HepG2 (cell line): ENCODE data around the gene ETS2. TPM values are rescaled to one million over a fixed set of nuclear protein-coding genes. Genes with fewer than 3 reads are reported as not detected.
A peak's percentile ranks its signal among the peaks of the same experiment; 100 is the strongest.

Experiments used
- ATAC-seq: fragments of 200-7000 bp; cut with Tn5 transposase; 3 replicates; pipeline ENCODE4 v1.9.1; 2020; ENCODE audit warnings: mild to moderate bottlenecking, moderate library complexity
- BruUV-seq: library from RNA; stranded (reverse); fragments of 400-500 nt; replicated peaks from 2 replicates; lab custom pipeline; 2021; lab: Mats Ljungman, UMichigan
- CTCF ChIA-PET: fragments of 300-600 bp; formaldehyde crosslinking; extraction: SDS; loops from one replicate; lab custom pipeline; 2021; ENCODE audit warnings: low total read pairs, inconsistent platforms, low intra/inter-chr PET ratio; lab: Yijun Ruan, JAX
- POLR2A ChIA-PET: fragments of 350-600 bp; sonication (Branson Sonifier 250); formaldehyde crosslinking; loops from one replicate; lab custom pipeline; 2020; ENCODE audit warnings: antibody characterized with exemption, inconsistent platforms; lab: Yijun Ruan, JAX
- DNase-seq: peaks from one replicate; pipeline ENCODE4 v3.0.0-alpha.2; 2015; ENCODE audit warnings: low spot score
- FAIRE-seq: peaks from 3 replicates; lab custom pipeline; 2011; peaks lifted over from hg19 to GRCh38; lab: Jason Lieb, UNC
- H2AFZ ChIP-seq: one replicate; pipeline ENCODE4 v1.6.1; 2011; ENCODE audit warnings: low read length, inconsistent platforms
- H3K27ac ChIP-seq: fragments of 300-600 bp; 3 replicates; pipeline ENCODE4 v1.8.0; 2011; ENCODE audit warnings: mixed run types, mild to moderate bottlenecking, mixed read lengths, low read length, inconsistent platforms; ENCODE audit not compliant: insufficient read depth; ENCODE audit errors: extremely low read length
- H3K27me3 ChIP-seq, 2 experiments: fragments of 200-600 bp in 1 of 2; 2 replicates in 1 of 2; 3 replicates in 1 of 2; pipeline versions ENCODE4 v1.6.0 to v1.8.0; 2011; ENCODE audit warnings: low read length in 2 of 2, mild to moderate bottlenecking in 2 of 2, moderate library complexity in 2 of 2, inconsistent platforms in 1 of 2; ENCODE audit not compliant: insufficient read depth in 2 of 2, control insufficient read depth in 1 of 2
- H3K36me3 ChIP-seq, 2 experiments: fragments of 200-600 bp in 1 of 2; replicated peaks in 1 of 2; 2 replicates in 1 of 2; 3 replicates in 1 of 2; pipeline versions ENCODE4 v1.5.1 to v1.8.0; 2011; ENCODE audit warnings: low read length in 2 of 2, inconsistent platforms in 1 of 2; ENCODE audit not compliant: insufficient read depth in 2 of 2, control insufficient read depth in 1 of 2
- H3K4me1 ChIP-seq: 2 replicates; pipeline ENCODE4 v1.5.1; 2012; ENCODE audit warnings: low read length, inconsistent platforms; ENCODE audit not compliant: insufficient read depth
- H3K4me2 ChIP-seq: 2 replicates; pipeline ENCODE4 v1.6.0; 2011; ENCODE audit warnings: low read depth, low read length, inconsistent platforms
- H3K4me3 ChIP-seq, 3 experiments: fragments of 200-600 bp in 1 of 3; sonication (generic), shearing (Covaris generic) in 1 of 3; replicated peaks in 1 of 3; 2 replicates each; pipeline ENCODE4 v1.5.1; 2011 to 2016; ENCODE audit warnings: low read length in 3 of 3, inconsistent platforms in 2 of 3, low read depth in 2 of 3, mild to moderate bottlenecking in 2 of 3, control low read depth in 1 of 3, mixed read lengths in 1 of 3; ENCODE audit not compliant: insufficient read depth in 1 of 3
- H3K79me2 ChIP-seq: one replicate; pipeline ENCODE4 v1.6.1; 2011; ENCODE audit warnings: low read length, inconsistent platforms; ENCODE audit not compliant: insufficient read depth
- H3K9ac ChIP-seq: 2 replicates; pipeline ENCODE4 v1.6.0; 2011; ENCODE audit warnings: mild to moderate bottlenecking, low read depth, low read length, inconsistent platforms; ENCODE audit not compliant: insufficient read depth
- H3K9me3 ChIP-seq: 2 replicates; pipeline ENCODE4 v1.5.1; 2012; ENCODE audit warnings: mild to moderate bottlenecking, low read length
- H4K20me1 ChIP-seq: 2 replicates; pipeline ENCODE4 v1.6.0; 2011; ENCODE audit warnings: inconsistent platforms, mild to moderate bottlenecking, low read length, moderate library complexity; ENCODE audit not compliant: insufficient read depth
- CEBPB ChIP-seq: IDR thresholded peaks from 2 replicates; pipeline ENCODE4 v1.6.1; 2011; ENCODE audit warnings: low read depth, low read length, improper control_type of control experiment, borderline replicate concordance
- JUN ChIP-seq: sonication (generic); formaldehyde crosslinking; IDR thresholded peaks from 2 replicates; pipeline ENCODE4 v1.4.0; 2020; ENCODE audit warnings: mild to moderate bottlenecking, missing genetic modification reagents
- LCORL ChIP-seq, 2 experiments: fragments of 450-650 bp in 1 of 2; sonication (generic) in 1 of 2; formaldehyde crosslinking in 1 of 2; IDR thresholded peaks; 2 replicates each; pipeline versions ENCODE4 v1.5.0 to v1.6.1; 2017 to 2020; ENCODE audit warnings: antibody characterized with exemption in 1 of 2, missing genetic modification reagents in 1 of 2
- MBNL3 ChIP-seq: fragments of 250-450 bp; sonication (Bioruptor Pico); conservative IDR thresholded peaks from 2 replicates; pipeline ENCODE4 v1.8.0; 2022; ENCODE audit warnings: mild to moderate bottlenecking, inconsistent platforms
- RBM22 ChIP-seq: fragments of 200-400 bp; formaldehyde crosslinking; optimal IDR thresholded peaks from 2 replicates; pipeline ENCODE3; 2017; ENCODE audit warnings: mild to moderate bottlenecking, low read length, moderate library complexity
- REL ChIP-seq: sonication (generic); formaldehyde crosslinking; conservative IDR thresholded peaks from 2 replicates; pipeline ENCODE4 v1.8.0; 2022; ENCODE audit warnings: mild to moderate bottlenecking, missing genetic modification reagents, moderate library complexity
- ZBTB38 ChIP-seq: sonication (generic); formaldehyde crosslinking; IDR thresholded peaks from 2 replicates; pipeline ENCODE4 v1.5.1; 2020; ENCODE audit warnings: mild to moderate bottlenecking, missing genetic modification reagents
- ZNF205 ChIP-seq: IDR thresholded peaks from 2 replicates; pipeline ENCODE4 v1.6.1; 2018; ENCODE audit warnings: missing biosample characterization, missing genetic modification reagents
- ZNF441 ChIP-seq: sonication (generic); formaldehyde crosslinking; IDR thresholded peaks from 2 replicates; pipeline ENCODE4 v1.7.0; 2021; ENCODE audit warnings: missing genetic modification reagents, borderline replicate concordance
- ZNF468 ChIP-seq: sonication (generic); formaldehyde crosslinking; IDR thresholded peaks from 2 replicates; pipeline ENCODE4 v1.8.0; 2022; ENCODE audit warnings: mild to moderate bottlenecking, moderate library complexity, missing genetic modification reagents
- ZSCAN31 ChIP-seq: sonication (generic); formaldehyde crosslinking; IDR thresholded peaks from 2 replicates; pipeline ENCODE4 v1.5.0; 2020; ENCODE audit warnings: low read depth, mild to moderate bottlenecking, missing genetic modification reagents
- WGBS: methylation state at CpG from one replicate; pipeline ENCODE4 v1.1.6; 2017; ENCODE audit warnings: low lambda C conversion rate; 5-methylcytosine and 5-hydroxymethylcytosine counted together
- in situ Hi-C: cut with HindIII; loops from 2 replicates; pipeline ENCODE4 v1.10.0; 2017; ENCODE audit warnings: low pct_unique_long_range_greater_than_20kb; ENCODE audit not compliant: extremely low pct_ligation_motif_present
- intact Hi-C: fragments of 100-400 bp; cut with micrococcal nuclease; formaldehyde crosslinking; loops from one replicate; pipeline ENCODE4 v1.10.0; 2022; ENCODE audit not compliant: unreplicated experiment
- polyA plus RNA-seq, 8 experiments: library from polyadenylated mRNA; depleted of rRNA in 3 of 8; stranded (reverse) in 7 of 8; unstranded in 1 of 8; fragments of >200 nt; fragmentation: Illumina TruSeq in 4 of 8; extraction: Trizol in 4 of 8; gene quantifications; 2 replicates each; pipeline versions ENCODE4 v1.2.1 to v1.2.3, GENCODE V29; 2011 to 2016; ENCODE audit warnings: low read depth in 4 of 8, missing spikeins in 1 of 8, mixed read lengths in 1 of 8; ENCODE audit not compliant: insufficient read depth in 1 of 8
- total RNA-seq, 5 experiments: library from RNA; depleted of rRNA; stranded (reverse); fragments of >200 nt; fragmentation: Illumina TruSeq; extraction: Trizol; gene quantifications; 2 replicates each; pipeline ENCODE4 v1.2.3, GENCODE V29; 2016; ENCODE audit warnings: low read depth in 1 of 5
- TF ChIP-seq, protein P1 (sequence below), 2 experiments: fragments of 450-650 bp in 1 of 2; sonication (generic) in 1 of 2; formaldehyde crosslinking in 1 of 2; IDR thresholded peaks; 2 replicates each; pipeline versions ENCODE4 v1.6.1 to v1.8.0; 2016 to 2022; ENCODE audit warnings: antibody characterized with exemption in 1 of 2, mild to moderate bottlenecking in 1 of 2, missing genetic modification reagents in 1 of 2
- TF ChIP-seq, protein P2 (sequence below): sonication (generic); formaldehyde crosslinking; IDR thresholded peaks from 2 replicates; pipeline ENCODE4 v1.5.0; 2020; ENCODE audit warnings: missing genetic modification reagents

Gene ETS2
- total and polyA plus RNA-seq, 2 of the 13 experiments (the other 11 are each of a cell fraction or from before 2014, with no cell fraction given), result 24.6 to 64.4 TPM

DNA sequence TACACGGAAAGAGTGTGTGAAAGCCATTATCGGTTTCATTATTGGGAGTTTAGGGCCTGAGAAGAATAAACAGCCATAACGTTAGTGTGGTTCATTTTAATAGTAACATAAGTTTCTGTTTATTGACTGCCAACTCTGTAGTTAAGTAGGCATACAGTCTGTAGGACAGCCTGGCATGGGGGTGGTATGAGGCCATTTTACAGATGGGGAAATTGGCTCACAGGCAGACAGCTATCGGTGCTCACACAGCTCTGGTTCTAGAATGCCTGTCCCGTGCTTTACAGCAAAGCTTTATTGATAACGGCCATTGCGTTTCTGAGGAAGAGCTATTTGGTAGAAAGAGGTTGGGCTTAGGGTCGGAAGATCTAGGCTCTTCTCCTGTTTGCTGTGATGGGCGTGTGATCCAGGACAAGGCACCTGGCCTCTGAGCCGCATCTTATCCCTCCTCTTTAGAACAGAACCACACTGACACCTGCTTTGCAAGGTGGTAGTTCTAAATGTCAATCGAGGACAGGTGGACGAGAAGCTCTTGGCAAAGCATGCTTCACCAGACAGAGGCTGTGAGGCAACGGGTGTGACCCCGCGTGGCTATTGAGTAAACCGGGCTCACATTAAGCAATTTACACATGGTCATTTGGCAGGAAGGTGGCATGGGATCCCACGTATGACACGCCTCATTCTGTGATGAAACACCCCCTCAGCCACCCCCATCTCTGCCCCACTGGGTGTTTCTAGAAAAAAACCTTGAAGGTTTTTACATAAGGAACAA is 14.9 kb downstream of the ETS2 start:
- no peaks in the 10 kb centered on the region for H3K79me2 ChIP-seq
- no peaks in the 10 kb centered on the region for H3K9me3 ChIP-seq
- peaks cover 69% of the 10 kb centered on the region for H3K4me1 ChIP-seq
- DNase-seq (no peak), ATAC-seq (no peak), FAIRE-seq (no peak)
- no peaks in the 10 kb centered on the region; the same call in 1 of the 2 replicates for H4K20me1 ChIP-seq
- 96% methylated on average over 17 of the region's 18 CpGs for WGBS
- BruUV-seq, result no TSS peak
- H3K27me3 ChIP-seq, result no peaks in the 10 kb centered on the region
- H2AFZ ChIP-seq, result no peak overlapping the region
- peaks cover 36 to 70% of the 10 kb centered on the region in 2 experiments for H3K36me3 ChIP-seq
- ChIA-PET CTCF (no interaction called here), POLR2A (interaction anchor here (1.2 to 2.4 kb wide), 3 partner anchors 11 to 33 kb away, joined by 3 to 5 read pairs (median 5); no protein-coding TSS in a partner anchor)
- no peak overlapping the region for H3K4me3 ChIP-seq
- no peak overlapping the region for H3K4me2 ChIP-seq
- H3K9ac ChIP-seq, result no peak overlapping the region
- H3K27ac ChIP-seq, result peak overlapping the region; percentile 19
- in situ Hi-C loops (no loop called here), intact Hi-C loops (loop anchor here (5.0 kb wide), 2 partner anchors 33 to 317 kb away; no protein-coding TSS in a partner anchor)
- no peak for TF ChIP-seq ZSCAN31 (CRISPR knock-in tag)
- TF ChIP-seq ZNF205 (CRISPR knock-in tag), result no peak
- peak; percentile 46; the same call in 1 of the 2 replicates for TF ChIP-seq CEBPB
- TF ChIP-seq RBM22, result peak; percentile 65
- no peak for TF ChIP-seq REL (CRISPR knock-in tag)
- TF ChIP-seq ZNF468, result no peak
- no peak for TF ChIP-seq ZNF441
- TF ChIP-seq LCORL (IDR thresholded peaks at IDR 0.05), result no peak
- TF ChIP-seq LCORL (CRISPR knock-in tag; IDR thresholded peaks at IDR 0.05), result no peak
- TF ChIP-seq JUN, result no peak
- 0 out of 2 replicates have a peak, but pooled peaks have one; percentile 34 for TF ChIP-seq ZBTB38 (CRISPR knock-in tag)
- TF ChIP-seq, protein P1, sequence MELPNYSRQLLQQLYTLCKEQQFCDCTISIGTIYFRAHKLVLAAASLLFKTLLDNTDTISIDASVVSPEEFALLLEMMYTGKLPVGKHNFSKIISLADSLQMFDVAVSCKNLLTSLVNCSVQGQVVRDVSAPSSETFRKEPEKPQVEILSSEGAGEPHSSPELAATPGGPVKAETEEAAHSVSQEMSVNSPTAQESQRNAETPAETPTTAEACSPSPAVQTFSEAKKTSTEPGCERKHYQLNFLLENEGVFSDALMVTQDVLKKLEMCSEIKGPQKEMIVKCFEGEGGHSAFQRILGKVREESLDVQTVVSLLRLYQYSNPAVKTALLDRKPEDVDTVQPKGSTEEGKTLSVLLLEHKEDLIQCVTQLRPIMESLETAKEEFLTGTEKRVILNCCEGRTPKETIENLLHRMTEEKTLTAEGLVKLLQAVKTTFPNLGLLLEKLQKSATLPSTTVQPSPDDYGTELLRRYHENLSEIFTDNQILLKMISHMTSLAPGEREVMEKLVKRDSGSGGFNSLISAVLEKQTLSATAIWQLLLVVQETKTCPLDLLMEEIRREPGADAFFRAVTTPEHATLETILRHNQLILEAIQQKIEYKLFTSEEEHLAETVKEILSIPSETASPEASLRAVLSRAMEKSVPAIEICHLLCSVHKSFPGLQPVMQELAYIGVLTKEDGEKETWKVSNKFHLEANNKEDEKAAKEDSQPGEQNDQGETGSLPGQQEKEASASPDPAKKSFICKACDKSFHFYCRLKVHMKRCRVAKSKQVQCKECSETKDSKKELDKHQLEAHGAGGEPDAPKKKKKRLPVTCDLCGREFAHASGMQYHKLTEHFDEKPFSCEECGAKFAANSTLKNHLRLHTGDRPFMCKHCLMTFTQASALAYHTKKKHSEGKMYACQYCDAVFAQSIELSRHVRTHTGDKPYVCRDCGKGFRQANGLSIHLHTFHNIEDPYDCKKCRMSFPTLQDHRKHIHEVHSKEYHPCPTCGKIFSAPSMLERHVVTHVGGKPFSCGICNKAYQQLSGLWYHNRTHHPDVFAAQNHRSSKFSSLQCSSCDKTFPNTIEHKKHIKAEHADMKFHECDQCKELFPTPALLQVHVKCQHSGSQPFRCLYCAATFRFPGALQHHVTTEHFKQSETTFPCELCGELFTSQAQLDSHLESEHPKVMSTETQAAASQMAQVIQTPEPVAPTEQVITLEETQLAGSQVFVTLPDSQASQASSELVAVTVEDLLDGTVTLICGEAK (IDR thresholded peaks at IDR 0.05), result no peak
- TF ChIP-seq, protein P1 (CRISPR knock-in tag; IDR thresholded peaks at IDR 0.05), result peak; percentile 44; the same call in 1 of the 2 replicates
- TF ChIP-seq MBNL3 (CRISPR knock-in tag), result no peak
- TF ChIP-seq, protein P2, sequence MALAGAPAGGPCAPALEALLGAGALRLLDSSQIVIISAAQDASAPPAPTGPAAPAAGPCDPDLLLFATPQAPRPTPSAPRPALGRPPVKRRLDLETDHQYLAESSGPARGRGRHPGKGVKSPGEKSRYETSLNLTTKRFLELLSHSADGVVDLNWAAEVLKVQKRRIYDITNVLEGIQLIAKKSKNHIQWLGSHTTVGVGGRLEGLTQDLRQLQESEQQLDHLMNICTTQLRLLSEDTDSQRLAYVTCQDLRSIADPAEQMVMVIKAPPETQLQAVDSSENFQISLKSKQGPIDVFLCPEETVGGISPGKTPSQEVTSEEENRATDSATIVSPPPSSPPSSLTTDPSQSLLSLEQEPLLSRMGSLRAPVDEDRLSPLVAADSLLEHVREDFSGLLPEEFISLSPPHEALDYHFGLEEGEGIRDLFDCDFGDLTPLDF (CRISPR knock-in tag), result no peak
